ENCODE results near the gene CALML5.

The CALML5 gene

GRCh38 chr10:5498791-5499492 lies 428 bp downstream of the CALML5 start:
- H3K27ac ChIP-seq (ENCODE audit: low read length) = no peak overlapping the region
- peaks cover 2% of the 10 kb centered on the region; the same call in 1 of the 2 replicates for H3K4me1 ChIP-seq (ENCODE audit: control insufficient read depth, insufficient read depth, low read length)
- WGBS (ENCODE audit: insufficient coverage, insufficient read length) = no CpG with 5 or more reads among the region's 61 CpGs
- DNase-seq (ENCODE audit: low read depth, low spot score) = no peak
- no peaks in the 10 kb centered on the region for H3K9me3 ChIP-seq (ENCODE audit: control insufficient read depth, insufficient read depth, low read length)
- H3K36me3 ChIP-seq (ENCODE audit: control insufficient read depth, insufficient read depth, low read length) = no peaks in the 10 kb centered on the region
- no peak overlapping the region for H3K4me3 ChIP-seq (ENCODE audit: low read length)
- no peaks in the 10 kb centered on the region for H3K27me3 ChIP-seq (ENCODE audit: control insufficient read depth, insufficient read depth, low read length)

GRCh38 chr10:5497948-5498730 lies 1.2 kb downstream of the CALML5 start:
- Histone ChIP-seq H3K4me1 (ENCODE audit: control insufficient read depth, insufficient read depth, low read length) (peaks cover 2% of the 10 kb centered on the region; the same call in 1 of the 2 replicates), H3K27ac (ENCODE audit: low read length) (no peak overlapping the region), H3K27me3 (ENCODE audit: control insufficient read depth, insufficient read depth, low read length) (no peaks in the 10 kb centered on the region), H3K4me3 (ENCODE audit: low read length) (no peak overlapping the region), H3K36me3 (ENCODE audit: control insufficient read depth, insufficient read depth, low read length) (no peaks in the 10 kb centered on the region), H3K9me3 (ENCODE audit: control insufficient read depth, insufficient read depth, low read length) (no peaks in the 10 kb centered on the region)
- DNase-seq (ENCODE audit: low read depth, low spot score) = no peak
- no CpG with 5 or more reads among the region's 19 CpGs for WGBS (ENCODE audit: insufficient coverage, insufficient read length)

- H3K36me3 ChIP-seq (ENCODE audit: control insufficient read depth, insufficient read depth, low read length) = no peaks in the 10 kb centered on the region
- H3K4me3 ChIP-seq (ENCODE audit: low read length) = no peak overlapping the region
- WGBS (ENCODE audit: insufficient coverage, insufficient read length) = no CpG with 5 or more reads among the region's 6 CpGs
- no peak overlapping the region for H3K27ac ChIP-seq (ENCODE audit: low read length)
- peaks cover 2% of the 10 kb centered on the region; the same call in 1 of the 2 replicates for H3K4me1 ChIP-seq (ENCODE audit: control insufficient read depth, insufficient read depth, low read length)
- H3K27me3 ChIP-seq (ENCODE audit: control insufficient read depth, insufficient read depth, low read length) = no peaks in the 10 kb centered on the region
- no peak for DNase-seq (ENCODE audit: low read depth, low spot score)
- H3K9me3 ChIP-seq (ENCODE audit: control insufficient read depth, insufficient read depth, low read length) = no peaks in the 10 kb centered on the region
Measured at GRCh38 chr10:5497289-5497688, 2.1 kb downstream of the CALML5 start.

- WGBS (ENCODE audit: insufficient coverage, insufficient read length) = no CpG with 5 or more reads among the region's 25 CpGs
- Histone ChIP-seq H3K9me3 (ENCODE audit: control insufficient read depth, insufficient read depth, low read length) (no peaks in the 10 kb centered on the region), H3K36me3 (ENCODE audit: control insufficient read depth, insufficient read depth, low read length) (no peaks in the 10 kb centered on the region), H3K4me1 (ENCODE audit: control insufficient read depth, insufficient read depth, low read length) (peaks cover 2% of the 10 kb centered on the region; the same call in 1 of the 2 replicates), H3K27me3 (ENCODE audit: control insufficient read depth, insufficient read depth, low read length) (no peaks in the 10 kb centered on the region), H3K27ac (ENCODE audit: low read length) (no peak overlapping the region), H3K4me3 (ENCODE audit: low read length) (no peak overlapping the region)
- no peak for DNase-seq (ENCODE audit: low read depth, low spot score)
Measured at GRCh38 chr10:5496261-5497250, 2.8 kb downstream of the CALML5 start.

- DNase-seq (ENCODE audit: low read depth, low spot score) = no peak
- H3K9me3 ChIP-seq (ENCODE audit: control insufficient read depth, insufficient read depth, low read length) = no peaks in the 10 kb centered on the region
- no peaks in the 10 kb centered on the region for H3K27me3 ChIP-seq (ENCODE audit: control insufficient read depth, insufficient read depth, low read length)
- peaks cover 2% of the 10 kb centered on the region; the same call in 1 of the 2 replicates for H3K4me1 ChIP-seq (ENCODE audit: control insufficient read depth, insufficient read depth, low read length)
- WGBS (ENCODE audit: insufficient coverage, insufficient read length) = no CpG with 5 or more reads among the region's 8 CpGs
- no peaks in the 10 kb centered on the region for H3K36me3 ChIP-seq (ENCODE audit: control insufficient read depth, insufficient read depth, low read length)
- no peak overlapping the region for H3K4me3 ChIP-seq (ENCODE audit: low read length)
- H3K27ac ChIP-seq (ENCODE audit: low read length) = no peak overlapping the region
Measured at GRCh38 chr10:5494611-5495010, 4.8 kb downstream of the CALML5 start.

GRCh38 chr10:5493691-5494090 lies 5.7 kb downstream of the CALML5 start:
- Histone ChIP-seq H3K27ac (ENCODE audit: low read length) (no peak overlapping the region), H3K27me3 (ENCODE audit: control insufficient read depth, insufficient read depth, low read length) (no peaks in the 10 kb centered on the region), H3K4me1 (ENCODE audit: control insufficient read depth, insufficient read depth, low read length) (peaks cover 2% of the 10 kb centered on the region; the same call in 1 of the 2 replicates), H3K4me3 (ENCODE audit: low read length) (no peak overlapping the region), H3K9me3 (ENCODE audit: control insufficient read depth, insufficient read depth, low read length) (no peaks in the 10 kb centered on the region), H3K36me3 (ENCODE audit: control insufficient read depth, insufficient read depth, low read length) (no peaks in the 10 kb centered on the region)
- no peak for DNase-seq (ENCODE audit: low read depth, low spot score)
- WGBS (ENCODE audit: insufficient coverage, insufficient read length) = no CpG with 5 or more reads among the region's 3 CpGs

GRCh38 chr10:5492929-5493576 lies 6.3 kb downstream of the CALML5 start:
- Histone ChIP-seq H3K36me3 (ENCODE audit: control insufficient read depth, insufficient read depth, low read length) (no peaks in the 10 kb centered on the region), H3K9me3 (ENCODE audit: control insufficient read depth, insufficient read depth, low read length) (no peaks in the 10 kb centered on the region), H3K4me1 (ENCODE audit: control insufficient read depth, insufficient read depth, low read length) (no peaks in the 10 kb centered on the region), H3K4me3 (ENCODE audit: low read length) (no peak overlapping the region), H3K27ac (ENCODE audit: low read length) (no peak overlapping the region), H3K27me3 (ENCODE audit: control insufficient read depth, insufficient read depth, low read length) (no peaks in the 10 kb centered on the region)
- DNase-seq (ENCODE audit: low read depth, low spot score) = no peak
- WGBS (ENCODE audit: insufficient coverage, insufficient read length) = no CpG with 5 or more reads among the region's 13 CpGs

- WGBS (ENCODE audit: insufficient coverage, insufficient read length) = no CpG with 5 or more reads among the region's 4 CpGs
Measured at GRCh38 chr10:5492322-5492855, 7.0 kb downstream of the CALML5 start.

GRCh38 chr10:5491477-5491876 lies 7.9 kb downstream of the CALML5 start:
- no peak for DNase-seq (ENCODE audit: low read depth, low spot score)
- no peaks in the 10 kb centered on the region for H3K9me3 ChIP-seq (ENCODE audit: control insufficient read depth, insufficient read depth, low read length)
- H3K4me3 ChIP-seq (ENCODE audit: low read length) = no peak overlapping the region
- no peaks in the 10 kb centered on the region for H3K4me1 ChIP-seq (ENCODE audit: control insufficient read depth, insufficient read depth, low read length)
- H3K27ac ChIP-seq (ENCODE audit: low read length) = no peak overlapping the region
- no peaks in the 10 kb centered on the region for H3K36me3 ChIP-seq (ENCODE audit: control insufficient read depth, insufficient read depth, low read length)
- WGBS (ENCODE audit: insufficient coverage, insufficient read length) = no CpG with 5 or more reads among the region's 7 CpGs
- H3K27me3 ChIP-seq (ENCODE audit: control insufficient read depth, insufficient read depth, low read length) = no peaks in the 10 kb centered on the region

More at GRCh38 chr10:5492322-5492855, 7.0 kb downstream of the CALML5 start:
- H3K4me3 ChIP-seq (ENCODE audit: low read length) = no peak overlapping the region
- H3K27ac ChIP-seq (ENCODE audit: low read length) = no peak overlapping the region
- DNase-seq (ENCODE audit: low read depth, low spot score) = no peak
- H3K27me3 ChIP-seq (ENCODE audit: control insufficient read depth, insufficient read depth, low read length) = no peaks in the 10 kb centered on the region
- no peaks in the 10 kb centered on the region for H3K36me3 ChIP-seq (ENCODE audit: control insufficient read depth, insufficient read depth, low read length)
- H3K4me1 ChIP-seq (ENCODE audit: control insufficient read depth, insufficient read depth, low read length) = no peaks in the 10 kb centered on the region
- H3K9me3 ChIP-seq (ENCODE audit: control insufficient read depth, insufficient read depth, low read length) = no peaks in the 10 kb centered on the region
